ENCODE data around the gene MYO7B. TPM values are rescaled to one million over a fixed set of nuclear protein-coding genes. Genes with fewer than 3 reads are reported as not detected.

The MYO7B gene
- total and polyA plus RNA-seq, 9 of the 15 experiments (the other 6 are each of a cell fraction or from before 2014, with no cell fraction given): 0.08 TPM; not detected in 8

DNA sequence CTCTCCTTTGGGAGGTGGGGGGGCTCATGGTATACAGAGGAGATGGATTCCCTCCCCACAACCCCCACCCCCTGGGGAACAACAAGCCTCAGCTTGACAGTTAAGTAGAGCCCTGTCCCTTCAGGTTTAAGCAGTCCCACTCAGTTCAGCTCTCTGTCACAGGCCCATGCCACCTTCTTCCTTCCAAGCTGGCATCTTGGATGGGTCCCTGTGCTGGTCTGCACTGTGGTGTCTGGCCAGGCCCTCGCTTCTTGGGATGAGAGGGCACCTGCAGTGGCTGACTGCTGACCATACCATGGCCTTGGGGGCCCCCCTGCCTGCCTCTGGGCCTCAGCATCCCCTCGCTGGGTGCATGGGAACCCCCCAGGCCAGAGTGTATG lies 90.1 kb downstream of the MYO7B start (continued):
- TF ChIP-seq ARHGAP35 (IDR thresholded peaks at IDR 0.05; ENCODE audit: partially characterized antibody) (no peak), HSF4 (CRISPR knock-in tag; IDR thresholded peaks at IDR 0.05; ENCODE audit: borderline replicate concordance) (no peak), ELF1 (tag; IDR thresholded peaks at IDR 0.05) (no peak), SRSF1 (IDR thresholded peaks at IDR 0.05; ENCODE audit: low read depth, low read length) (no peak), E2F1 (CRISPR knock-in tag; IDR thresholded peaks at IDR 0.05) (no peak), SP2 (IDR thresholded peaks at IDR 0.05; ENCODE audit: extremely low read depth, low read depth, low read length, poor library complexity, severe bottlenecking) (no peak), BRF2 (IDR thresholded peaks at IDR 0.05; ENCODE audit: borderline replicate concordance, insufficient read depth, insufficient read length) (no peak), ZFP30 (CRISPR knock-in tag; IDR thresholded peaks at IDR 0.05; ENCODE audit: borderline replicate concordance) (no peak), ZNF184 (CRISPR knock-in tag; IDR thresholded peaks at IDR 0.05) (no peak), ADNP (tag; IDR thresholded peaks at IDR 0.05) (no peak), ZNF3 (CRISPR knock-in tag; IDR thresholded peaks at IDR 0.05) (no peak), CSDE1 (IDR thresholded peaks at IDR 0.05) (no peak), NRF1 (conservative IDR thresholded peaks at IDR 0.05 in 1 of 2, IDR thresholded peaks at IDR 0.05 in 1 of 2) (no peak)
- TF ChIP-seq, protein P1, sequence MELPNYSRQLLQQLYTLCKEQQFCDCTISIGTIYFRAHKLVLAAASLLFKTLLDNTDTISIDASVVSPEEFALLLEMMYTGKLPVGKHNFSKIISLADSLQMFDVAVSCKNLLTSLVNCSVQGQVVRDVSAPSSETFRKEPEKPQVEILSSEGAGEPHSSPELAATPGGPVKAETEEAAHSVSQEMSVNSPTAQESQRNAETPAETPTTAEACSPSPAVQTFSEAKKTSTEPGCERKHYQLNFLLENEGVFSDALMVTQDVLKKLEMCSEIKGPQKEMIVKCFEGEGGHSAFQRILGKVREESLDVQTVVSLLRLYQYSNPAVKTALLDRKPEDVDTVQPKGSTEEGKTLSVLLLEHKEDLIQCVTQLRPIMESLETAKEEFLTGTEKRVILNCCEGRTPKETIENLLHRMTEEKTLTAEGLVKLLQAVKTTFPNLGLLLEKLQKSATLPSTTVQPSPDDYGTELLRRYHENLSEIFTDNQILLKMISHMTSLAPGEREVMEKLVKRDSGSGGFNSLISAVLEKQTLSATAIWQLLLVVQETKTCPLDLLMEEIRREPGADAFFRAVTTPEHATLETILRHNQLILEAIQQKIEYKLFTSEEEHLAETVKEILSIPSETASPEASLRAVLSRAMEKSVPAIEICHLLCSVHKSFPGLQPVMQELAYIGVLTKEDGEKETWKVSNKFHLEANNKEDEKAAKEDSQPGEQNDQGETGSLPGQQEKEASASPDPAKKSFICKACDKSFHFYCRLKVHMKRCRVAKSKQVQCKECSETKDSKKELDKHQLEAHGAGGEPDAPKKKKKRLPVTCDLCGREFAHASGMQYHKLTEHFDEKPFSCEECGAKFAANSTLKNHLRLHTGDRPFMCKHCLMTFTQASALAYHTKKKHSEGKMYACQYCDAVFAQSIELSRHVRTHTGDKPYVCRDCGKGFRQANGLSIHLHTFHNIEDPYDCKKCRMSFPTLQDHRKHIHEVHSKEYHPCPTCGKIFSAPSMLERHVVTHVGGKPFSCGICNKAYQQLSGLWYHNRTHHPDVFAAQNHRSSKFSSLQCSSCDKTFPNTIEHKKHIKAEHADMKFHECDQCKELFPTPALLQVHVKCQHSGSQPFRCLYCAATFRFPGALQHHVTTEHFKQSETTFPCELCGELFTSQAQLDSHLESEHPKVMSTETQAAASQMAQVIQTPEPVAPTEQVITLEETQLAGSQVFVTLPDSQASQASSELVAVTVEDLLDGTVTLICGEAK (IDR thresholded peaks at IDR 0.05): no peak
- TF ChIP-seq, protein P1 (CRISPR knock-in tag; IDR thresholded peaks at IDR 0.05): no peak

Data from K562 (cell line).